HCT116 (cell line): ENCODE results near the gene ESR1. TPM values are rescaled to one million over a fixed set of nuclear protein-coding genes. Genes with fewer than 3 reads are reported as not detected.

Experiments used
- ATAC-seq: fragments of 200-7000 bp; cut with Tn5 transposase; 2 replicates; pipeline ENCODE4 v1.9.1; 2020; ENCODE audit warnings: mild to moderate bottlenecking, moderate library complexity
- BruUV-seq: library from RNA; stranded (reverse); fragments of 400-500 nt; replicated peaks from 2 replicates; lab custom pipeline; 2021; lab: Mats Ljungman, UMichigan
- CTCF ChIA-PET: fragments of 300-600 bp; sonication (Branson Sonifier 250); formaldehyde crosslinking; loops from one replicate; lab custom pipeline; 2021; ENCODE audit warnings: antibody characterized with exemption; lab: Charles Lee
- POLR2A ChIA-PET: fragments of 300-600, 350-600 bp; sonication (Branson Sonifier 250); formaldehyde crosslinking; loops from one replicate; lab custom pipeline; 2021; ENCODE audit warnings: antibody characterized with exemption; lab: Charles Lee
- RAD21 ChIA-PET, 2 experiments: fragments of 300-600 bp; sonication (Branson Sonifier 250); formaldehyde crosslinking; loops; one replicate each; lab custom pipeline; 2023; ENCODE audit warnings: low total read pairs in 2 of 2; ENCODE audit not compliant: uncharacterized antibody in 2 of 2, unreplicated experiment in 2 of 2, low non-redundant PET in 1 of 2; lab: Charles Lee
- DNase-seq: peaks from one replicate; pipeline ENCODE4 v3.0.0-alpha.2; 2010; ENCODE audit warnings: low read depth, low spot score
- H2AFZ ChIP-seq: fragments of 200-600 bp; shearing (Covaris generic), sonication (generic); 2 replicates; pipeline ENCODE4 v1.6.1; 2017; ENCODE audit warnings: low read depth, mixed run types, mixed read lengths, antibody characterized with exemption, low read length; ENCODE audit not compliant: poor library complexity, severe bottlenecking
- H3K27ac ChIP-seq: 2 replicates; pipeline ENCODE4 v1.5.1; 2012; ENCODE audit warnings: low read depth, low read length
- H3K27me3 ChIP-seq: fragments of 200-600 bp; sonication (generic); 2 replicates; pipeline ENCODE4 v1.6.1; 2016; ENCODE audit warnings: mixed run types, low read length, mixed read lengths; ENCODE audit not compliant: insufficient read depth
- H3K36me3 ChIP-seq, 2 experiments: fragments of 200-500 bp in 1 of 2; fragments of 200-600 bp in 1 of 2; sonication (Bioruptor generic) in 1 of 2; sonication (generic) in 1 of 2; 2 replicates each; pipeline versions ENCODE4 v1.5.1 to v1.6.1; 2014 to 2016; ENCODE audit warnings: low read length in 2 of 2, inconsistent platforms in 1 of 2, mixed read lengths in 1 of 2, mixed run types in 1 of 2; ENCODE audit not compliant: insufficient read depth in 2 of 2, control insufficient read depth in 1 of 2
- H3K4me1 ChIP-seq, 2 experiments: fragments of 200-600 bp in 1 of 2; sonication (generic) in 1 of 2; 2 replicates each; pipeline versions ENCODE4 v1.5.1 to v1.6.1; 2012 to 2017; ENCODE audit warnings: low read length in 2 of 2, inconsistent platforms in 1 of 2, mild to moderate bottlenecking in 1 of 2, mixed read lengths in 1 of 2, mixed run types in 1 of 2, moderate library complexity in 1 of 2; ENCODE audit not compliant: insufficient read depth in 2 of 2, control insufficient read depth in 1 of 2
- H3K4me2 ChIP-seq: fragments of 200-600 bp; sonication (generic); 2 replicates; pipeline ENCODE4 v1.6.1; 2017; ENCODE audit warnings: mixed run types, low read length, mixed read lengths
- H3K4me3 ChIP-seq, 2 experiments: fragments of 200-600 bp in 1 of 2; sonication (generic) in 1 of 2; replicated peaks in 1 of 2; 2 replicates each; pipeline ENCODE4 v1.5.1; 2011 to 2016; ENCODE audit warnings: low read length in 2 of 2, control low read depth in 1 of 2, low read depth in 1 of 2, mild to moderate bottlenecking in 1 of 2, mixed read lengths in 1 of 2, mixed run types in 1 of 2
- H3K79me2 ChIP-seq: fragments of 200-600 bp; sonication (generic); 2 replicates; pipeline ENCODE4 v1.6.1; 2017; ENCODE audit warnings: mild to moderate bottlenecking, mixed run types, low read length, moderate library complexity, mixed read lengths; ENCODE audit not compliant: insufficient read depth
- H3K9ac ChIP-seq: fragments of 200-600 bp; sonication (generic); 2 replicates; pipeline ENCODE4 v1.6.1; 2016; ENCODE audit warnings: low read length, mixed read lengths
- H3K9me2 ChIP-seq: fragments of 200-600 bp; sonication (generic), shearing (Covaris generic); 2 replicates; pipeline ENCODE4 v1.6.1; 2017; ENCODE audit warnings: mixed run types, mild to moderate bottlenecking, moderate library complexity; ENCODE audit not compliant: insufficient read depth
- H3K9me3 ChIP-seq, 2 experiments: fragments of 200-500 bp in 1 of 2; fragments of 200-600 bp in 1 of 2; sonication (Bioruptor generic) in 1 of 2; sonication (generic) in 1 of 2; 2 replicates each; pipeline ENCODE4 v1.6.1; 2014 to 2017; ENCODE audit warnings: low read length in 2 of 2, mixed read lengths in 2 of 2, inconsistent platforms in 1 of 2, low read depth in 1 of 2, mild to moderate bottlenecking in 1 of 2, mixed run types in 1 of 2, moderate library complexity in 1 of 2; ENCODE audit not compliant: control insufficient read depth in 1 of 2, insufficient read depth in 1 of 2
- H4K20me1 ChIP-seq: fragments of 200-600 bp; sonication (generic), shearing (Covaris generic); 2 replicates; pipeline ENCODE4 v1.6.1; 2017; ENCODE audit warnings: mixed run types, mild to moderate bottlenecking, moderate library complexity; ENCODE audit not compliant: insufficient read depth
- CBX3 ChIP-seq: IDR thresholded peaks from 2 replicates; pipeline ENCODE4 v1.6.1; 2012; ENCODE audit warnings: low read depth
- CEBPB ChIP-seq: IDR thresholded peaks from 2 replicates; pipeline ENCODE4 v1.6.1; 2012; ENCODE audit warnings: low read depth
- EGR1 ChIP-seq: IDR thresholded peaks from 2 replicates; pipeline ENCODE4 v1.6.1; 2012; ENCODE audit warnings: low read depth
- EZH2 ChIP-seq: fragments of 200-600 bp; sonication (generic); IDR thresholded peaks from 2 replicates; pipeline ENCODE4 v1.6.1; 2017; ENCODE audit warnings: antibody characterized with exemption, mixed run types
- EZH2phosphoT487 ChIP-seq: fragments of 200-600 bp; IDR thresholded peaks from 2 replicates; pipeline ENCODE4 v1.6.1; 2018; ENCODE audit warnings: antibody characterized with exemption, borderline replicate concordance
- FOSL1 ChIP-seq: IDR thresholded peaks from 2 replicates; pipeline ENCODE4 v1.6.1; 2012; ENCODE audit warnings: low read depth
- JUND ChIP-seq: IDR thresholded peaks from 2 replicates; pipeline ENCODE4 v1.6.1; 2012
- POLR2A ChIP-seq: IDR thresholded peaks from 2 replicates; pipeline ENCODE4 v1.7.0; 2011; ENCODE audit warnings: borderline replicate concordance; ENCODE audit not compliant: insufficient read depth, insufficient read length; ENCODE audit errors: extremely low read depth
- SP1 ChIP-seq: IDR thresholded peaks from 2 replicates; pipeline ENCODE4 v1.6.1; 2012; ENCODE audit warnings: low read depth
- ZNF274 ChIP-seq: fragments of 200-500 bp; sonication (Bioruptor generic); IDR thresholded peaks from 2 replicates; pipeline ENCODE4 v1.6.1; 2014; ENCODE audit warnings: mild to moderate bottlenecking, low read depth, low read length, inconsistent platforms
- intact Hi-C: fragments of 100-400 bp; cut with micrococcal nuclease; formaldehyde crosslinking; loops from 2 replicates; pipeline ENCODE4 v1.10.0; 2022
- total RNA-seq: library from RNA; stranded (reverse); gene quantifications from one replicate; pipeline ENCODE4 v1.2.1, GENCODE V29; 2021; ENCODE audit not compliant: unreplicated experiment
- TF ChIP-seq, protein P1 (sequence below), 3 experiments: fragments of 200-600 bp in 1 of 3; sonication (generic) in 1 of 3; IDR thresholded peaks in 2 of 3; conservative IDR thresholded peaks in 1 of 3; 2 replicates each; pipeline ENCODE4 v1.5.1; 2012 to 2017; ENCODE audit warnings: low read depth in 2 of 3, low read length in 2 of 3, antibody characterized with exemption in 1 of 3, borderline replicate concordance in 1 of 3, control low read depth in 1 of 3, mild to moderate bottlenecking in 1 of 3, mixed read lengths in 1 of 3, mixed run types in 1 of 3, moderate library complexity in 1 of 3; ENCODE audit not compliant: insufficient read depth in 1 of 3
- TF ChIP-seq, protein P2 (sequence below): IDR thresholded peaks from 2 replicates; pipeline ENCODE4 v1.6.1; 2012; ENCODE audit warnings: low read depth
- TF ChIP-seq, protein P3 (sequence below): IDR thresholded peaks from 2 replicates; pipeline ENCODE4 v1.6.1; 2012

ESR1 gene
- total RNA-seq, 1 experiment from 2014 or later: 0.17 TPM

DNA sequence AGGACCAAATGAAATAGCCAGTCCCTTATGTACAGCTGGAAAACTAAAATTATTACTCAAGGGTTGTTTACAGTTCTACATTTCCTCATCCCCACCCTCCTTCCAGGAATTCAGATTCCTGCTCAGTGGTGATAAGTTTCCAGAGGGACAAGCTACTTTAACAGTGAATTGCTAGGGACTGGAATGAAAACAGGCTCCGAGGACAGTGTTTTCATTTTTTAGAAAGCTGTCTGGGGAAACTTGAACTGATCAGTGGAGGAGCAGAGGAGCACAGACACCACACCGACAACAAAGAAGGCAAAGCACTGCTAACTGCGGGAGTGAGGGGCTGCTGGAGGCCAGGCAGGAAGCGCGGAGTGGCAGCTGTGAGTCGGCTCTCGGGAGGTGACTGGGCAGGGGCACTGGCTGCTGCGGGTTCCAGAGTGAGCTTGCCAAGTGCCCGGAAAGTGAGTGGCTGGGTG is 322.2 kb downstream of the ESR1 start:
- ChIA-PET CTCF (no interaction called here), POLR2A (no interaction called here), RAD21 (no interaction called here)
- Histone ChIP-seq H3K9me2 (no peaks in the 10 kb centered on the region), H3K79me2 (no peaks in the 10 kb centered on the region), H4K20me1 (no peaks in the 10 kb centered on the region), H3K4me1 (peaks cover 0 to 4% of the 10 kb centered on the region in 2 experiments; a peak in 1 of 4 replicates), H3K9me3 (no peaks in the 10 kb centered on the region), H2AFZ (no peak overlapping the region), H3K4me2 (no peak overlapping the region), H3K36me3 (no peaks in the 10 kb centered on the region), H3K4me3 (no peak overlapping the region), H3K27me3 (no peaks in the 10 kb centered on the region), H3K9ac (no peak overlapping the region), H3K27ac (no peak overlapping the region)
- BruUV-seq: no TSS peak
- intact Hi-C loops: no loop called here
- no peak for ATAC-seq
- TF ChIP-seq EZH2 (no peak), POLR2A (no peak), CBX3 (no peak), SP1 (no peak), FOSL1 (no peak), EGR1 (no peak), ZNF274 (no peak), EZH2phosphoT487 (no peak), CEBPB (no peak), JUND (no peak)
- TF ChIP-seq, protein P1, sequence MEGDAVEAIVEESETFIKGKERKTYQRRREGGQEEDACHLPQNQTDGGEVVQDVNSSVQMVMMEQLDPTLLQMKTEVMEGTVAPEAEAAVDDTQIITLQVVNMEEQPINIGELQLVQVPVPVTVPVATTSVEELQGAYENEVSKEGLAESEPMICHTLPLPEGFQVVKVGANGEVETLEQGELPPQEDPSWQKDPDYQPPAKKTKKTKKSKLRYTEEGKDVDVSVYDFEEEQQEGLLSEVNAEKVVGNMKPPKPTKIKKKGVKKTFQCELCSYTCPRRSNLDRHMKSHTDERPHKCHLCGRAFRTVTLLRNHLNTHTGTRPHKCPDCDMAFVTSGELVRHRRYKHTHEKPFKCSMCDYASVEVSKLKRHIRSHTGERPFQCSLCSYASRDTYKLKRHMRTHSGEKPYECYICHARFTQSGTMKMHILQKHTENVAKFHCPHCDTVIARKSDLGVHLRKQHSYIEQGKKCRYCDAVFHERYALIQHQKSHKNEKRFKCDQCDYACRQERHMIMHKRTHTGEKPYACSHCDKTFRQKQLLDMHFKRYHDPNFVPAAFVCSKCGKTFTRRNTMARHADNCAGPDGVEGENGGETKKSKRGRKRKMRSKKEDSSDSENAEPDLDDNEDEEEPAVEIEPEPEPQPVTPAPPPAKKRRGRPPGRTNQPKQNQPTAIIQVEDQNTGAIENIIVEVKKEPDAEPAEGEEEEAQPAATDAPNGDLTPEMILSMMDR (IDR thresholded peaks at IDR 0.05 in 2 of 3, conservative IDR thresholded peaks at IDR 0.05 in 1 of 3; ENCODE audit: borderline replicate concordance in 1 of 3, insufficient read depth in 1 of 3, low read depth in 2 of 3, low read length in 2 of 3): no peak
- TF ChIP-seq, protein P2, sequence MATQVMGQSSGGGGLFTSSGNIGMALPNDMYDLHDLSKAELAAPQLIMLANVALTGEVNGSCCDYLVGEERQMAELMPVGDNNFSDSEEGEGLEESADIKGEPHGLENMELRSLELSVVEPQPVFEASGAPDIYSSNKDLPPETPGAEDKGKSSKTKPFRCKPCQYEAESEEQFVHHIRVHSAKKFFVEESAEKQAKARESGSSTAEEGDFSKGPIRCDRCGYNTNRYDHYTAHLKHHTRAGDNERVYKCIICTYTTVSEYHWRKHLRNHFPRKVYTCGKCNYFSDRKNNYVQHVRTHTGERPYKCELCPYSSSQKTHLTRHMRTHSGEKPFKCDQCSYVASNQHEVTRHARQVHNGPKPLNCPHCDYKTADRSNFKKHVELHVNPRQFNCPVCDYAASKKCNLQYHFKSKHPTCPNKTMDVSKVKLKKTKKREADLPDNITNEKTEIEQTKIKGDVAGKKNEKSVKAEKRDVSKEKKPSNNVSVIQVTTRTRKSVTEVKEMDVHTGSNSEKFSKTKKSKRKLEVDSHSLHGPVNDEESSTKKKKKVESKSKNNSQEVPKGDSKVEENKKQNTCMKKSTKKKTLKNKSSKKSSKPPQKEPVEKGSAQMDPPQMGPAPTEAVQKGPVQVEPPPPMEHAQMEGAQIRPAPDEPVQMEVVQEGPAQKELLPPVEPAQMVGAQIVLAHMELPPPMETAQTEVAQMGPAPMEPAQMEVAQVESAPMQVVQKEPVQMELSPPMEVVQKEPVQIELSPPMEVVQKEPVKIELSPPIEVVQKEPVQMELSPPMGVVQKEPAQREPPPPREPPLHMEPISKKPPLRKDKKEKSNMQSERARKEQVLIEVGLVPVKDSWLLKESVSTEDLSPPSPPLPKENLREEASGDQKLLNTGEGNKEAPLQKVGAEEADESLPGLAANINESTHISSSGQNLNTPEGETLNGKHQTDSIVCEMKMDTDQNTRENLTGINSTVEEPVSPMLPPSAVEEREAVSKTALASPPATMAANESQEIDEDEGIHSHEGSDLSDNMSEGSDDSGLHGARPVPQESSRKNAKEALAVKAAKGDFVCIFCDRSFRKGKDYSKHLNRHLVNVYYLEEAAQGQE: no peak
- TF ChIP-seq, protein P3, sequence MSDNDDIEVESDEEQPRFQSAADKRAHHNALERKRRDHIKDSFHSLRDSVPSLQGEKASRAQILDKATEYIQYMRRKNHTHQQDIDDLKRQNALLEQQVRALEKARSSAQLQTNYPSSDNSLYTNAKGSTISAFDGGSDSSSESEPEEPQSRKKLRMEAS: no peak
- DNase-seq: no peak
